Endothelial cell of umbilical vein (primary cell): ENCODE data around the gene ADI1. TPM values are rescaled to one million over a fixed set of nuclear protein-coding genes. Genes with fewer than 3 reads are reported as not detected.

Source experiments
- BruUV-seq: library from RNA; stranded (reverse); fragments of 400-500 nt; replicated peaks from 2 replicates; lab custom pipeline; 2021; lab: Mats Ljungman, UMichigan
- CTCF ChIA-PET: fragments of 300-600, 350-600 bp; sonication (Branson Sonifier 250); formaldehyde crosslinking; loops from one replicate; lab custom pipeline; 2021; ENCODE audit warnings: antibody characterized with exemption, inconsistent platforms; lab: Charles Lee
- POLR2A ChIA-PET: fragments of 300-600, 350-600 bp; sonication (Branson Sonifier 250); formaldehyde crosslinking; loops from one replicate; lab custom pipeline; 2021; ENCODE audit warnings: antibody characterized with exemption, inconsistent platforms; lab: Charles Lee
- DNase-seq: peaks from one replicate; pipeline ENCODE4 v3.0.0-alpha.2; 2011; ENCODE audit warnings: low read depth, low spot score
- FAIRE-seq: peaks from 2 replicates; lab custom pipeline; 2011; peaks lifted over from hg19 to GRCh38; lab: Jason Lieb, UNC
- H2AFZ ChIP-seq: 2 replicates; pipeline ENCODE4 v1.6.0; 2012; ENCODE audit warnings: low read depth, low read length, control low read depth, inconsistent platforms
- H3K27ac ChIP-seq: 2 replicates; pipeline ENCODE4 v1.5.1; 2011; ENCODE audit warnings: low read depth, mild to moderate bottlenecking, control low read depth, low read length, moderate library complexity; ENCODE audit not compliant: insufficient read depth
- H3K27me3 ChIP-seq, 2 experiments: 2 replicates each; pipeline versions ENCODE4 v1.6.0 to v1.6.1; 2011; ENCODE audit warnings: low read length in 2 of 2, mixed read lengths in 1 of 2; ENCODE audit not compliant: control insufficient read depth in 2 of 2, insufficient read depth in 2 of 2
- H3K36me3 ChIP-seq, 2 experiments: 2 replicates in 1 of 2; 3 replicates in 1 of 2; pipeline ENCODE4 v1.5.1; 2011; ENCODE audit warnings: low read length in 2 of 2, mild to moderate bottlenecking in 1 of 2, moderate library complexity in 1 of 2; ENCODE audit not compliant: control insufficient read depth in 2 of 2, insufficient read depth in 2 of 2; ENCODE audit errors: extremely low read depth in 1 of 2
- H3K4me1 ChIP-seq: 3 replicates; pipeline ENCODE4 v1.5.1; 2011; ENCODE audit warnings: mild to moderate bottlenecking, low read length; ENCODE audit not compliant: control insufficient read depth, insufficient read depth; ENCODE audit errors: extremely low read depth
- H3K4me2 ChIP-seq: 2 replicates; pipeline ENCODE4 v1.6.1; 2011; ENCODE audit warnings: low read length, control low read depth, mixed read lengths; ENCODE audit not compliant: insufficient read depth
- H3K4me3 ChIP-seq, 3 experiments: fragments of 200-600 bp in 1 of 3; sonication (generic), shearing (Covaris generic) in 1 of 3; replicated peaks in 1 of 3; 2 replicates each; pipeline ENCODE4 v1.5.1; 2011 to 2016; ENCODE audit warnings: control low read depth in 3 of 3, low read length in 3 of 3, mild to moderate bottlenecking in 2 of 3, inconsistent platforms in 1 of 3, low read depth in 1 of 3, moderate library complexity in 1 of 3; ENCODE audit not compliant: insufficient read depth in 1 of 3
- H3K79me2 ChIP-seq: 2 replicates; pipeline ENCODE4 v1.6.0; 2012; ENCODE audit warnings: low read length, inconsistent platforms; ENCODE audit not compliant: control insufficient read depth, insufficient read depth
- H3K9ac ChIP-seq: replicated peaks from 2 replicates; pipeline ENCODE3; 2011; ENCODE audit warnings: low read length, control low read depth; ENCODE audit not compliant: insufficient read depth; ENCODE audit errors: extremely low read depth
- H3K9me1 ChIP-seq: replicated peaks from 3 replicates; pipeline ENCODE4 v1.6.0; 2011; ENCODE audit warnings: mild to moderate bottlenecking, low read length; ENCODE audit not compliant: control insufficient read depth, insufficient read depth; ENCODE audit errors: extremely low read depth
- H3K9me3 ChIP-seq: replicated peaks from 2 replicates; pipeline ENCODE4 v1.5.1; 2012; ENCODE audit warnings: low read length, inconsistent platforms; ENCODE audit not compliant: control insufficient read depth, insufficient read depth
- H4K20me1 ChIP-seq: replicated peaks from 2 replicates; pipeline ENCODE3; 2011; ENCODE audit warnings: mild to moderate bottlenecking, low read length; ENCODE audit not compliant: control insufficient read depth, insufficient read depth; ENCODE audit errors: extremely low read depth
- EZH2 ChIP-seq: IDR thresholded peaks from 2 replicates; pipeline ENCODE4 v1.6.1; 2012; ENCODE audit warnings: borderline replicate concordance, low read depth, mild to moderate bottlenecking, moderate library complexity, low read length, inconsistent platforms; ENCODE audit not compliant: severe bottlenecking
- FOS ChIP-seq: IDR thresholded peaks from 2 replicates; pipeline ENCODE4 v1.6.1; 2011; ENCODE audit warnings: mild to moderate bottlenecking, low read length, moderate library complexity, borderline replicate concordance; ENCODE audit not compliant: insufficient read depth
- GATA2 ChIP-seq: IDR thresholded peaks from 2 replicates; pipeline ENCODE4 v1.7.0; 2011; ENCODE audit warnings: low read depth, mild to moderate bottlenecking, moderate library complexity, mixed read lengths, low read length; ENCODE audit not compliant: insufficient read length, insufficient read depth
- JUN ChIP-seq: IDR thresholded peaks from 2 replicates; pipeline ENCODE4 v1.6.1; 2011; ENCODE audit warnings: borderline replicate concordance, low read depth; ENCODE audit not compliant: insufficient read length, insufficient read depth
- MYC ChIP-seq: IDR thresholded peaks from one replicate; pipeline ENCODE4 v1.6.1; 2011; ENCODE audit warnings: mild to moderate bottlenecking, low read depth, low read length
- POLR2A ChIP-seq: IDR thresholded peaks from 2 replicates; pipeline ENCODE4 v1.6.1; 2012; ENCODE audit warnings: low read depth, mild to moderate bottlenecking, control low read depth, low read length
- POLR2AphosphoS5 ChIP-seq: IDR thresholded peaks from 2 replicates; pipeline ENCODE4 v1.6.1; 2012; ENCODE audit warnings: low read depth, mild to moderate bottlenecking, control low read depth, low read length, moderate library complexity; ENCODE audit not compliant: insufficient read depth
- dilution Hi-C: fragments of 300-500 bp; cut with MboI; formaldehyde crosslinking; loops from one replicate; pipeline ENCODE4 v1.15.0; 2019; ENCODE audit warnings: low sequenced_read_pairs; ENCODE audit not compliant: extremely low pct_ligation_motif_present
- intact Hi-C: fragments of 100-400 bp; cut with micrococcal nuclease; formaldehyde crosslinking; loops from one replicate; pipeline ENCODE4 v1.10.0; 2022
- polyA plus RNA-seq, 4 experiments: library from polyadenylated mRNA; depleted of rRNA in 3 of 4; stranded (reverse) in 3 of 4; unstranded in 1 of 4; fragments of >200 nt; gene quantifications; 2 replicates each; pipeline versions ENCODE4 v1.2.1 to v1.2.3, GENCODE V29; 2011 to 2012; ENCODE audit warnings: missing spikeins in 1 of 4
- total RNA-seq: library from RNA; stranded (reverse); gene quantifications from 2 replicates; pipeline ENCODE4 v1.2.3, GENCODE V29; 2021
- TF ChIP-seq, protein P1 (sequence below), 2 donors: IDR thresholded peaks; 1 replicate in 1 of 2; 2 replicates in 1 of 2; pipeline ENCODE4 v1.5.1; 2011; ENCODE audit warnings: low read length in 2 of 2, mild to moderate bottlenecking in 2 of 2, moderate library complexity in 2 of 2, control low read depth in 1 of 2, inconsistent platforms in 1 of 2, low read depth in 1 of 2; ENCODE audit not compliant: insufficient read depth in 1 of 2; ENCODE audit errors: extremely low read depth in 1 of 2
- TF ChIP-seq, protein P2 (sequence below): IDR thresholded peaks from 2 replicates; pipeline ENCODE4 v1.6.1; 2011; ENCODE audit not compliant: insufficient read depth, insufficient read length

Gene ADI1
- total and polyA plus RNA-seq, 2 donors (not counting 3 experiments of a cell fraction or from before 2014, with no cell fraction given): 38.6 to 49.7 TPM

DNA sequence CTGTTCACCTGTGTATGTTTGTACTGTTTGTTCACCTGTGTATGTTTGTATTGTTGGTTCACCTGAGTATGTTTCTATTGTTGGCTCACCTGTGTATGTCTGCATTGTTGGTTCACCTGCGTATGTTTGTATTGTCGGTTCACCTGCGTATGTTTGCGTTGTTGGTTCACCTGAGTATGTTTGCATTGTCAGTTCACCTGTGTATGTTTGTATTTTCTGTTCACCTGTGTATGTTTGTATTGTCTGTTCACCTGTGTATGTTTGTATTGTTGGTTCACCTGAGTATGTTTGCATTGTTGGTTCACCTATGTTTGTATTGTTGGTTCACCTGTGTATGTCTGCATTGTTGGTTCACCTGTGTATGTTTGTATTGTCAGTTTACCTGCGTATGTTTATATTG, 14.6 kb downstream of the ADI1 start:
- Histone ChIP-seq H3K9ac (no peak overlapping the region), H3K4me3 (no peak overlapping the region), H3K27ac (no peak overlapping the region), H2AFZ (no peak overlapping the region), H3K36me3 (peaks cover 4 to 9% of the 10 kb centered on the region in 2 experiments), H3K79me2 (no peaks in the 10 kb centered on the region), H4K20me1 (no peaks in the 10 kb centered on the region), H3K9me1 (no peaks in the 10 kb centered on the region), H3K4me2 (no peak overlapping the region), H3K9me3 (no peaks in the 10 kb centered on the region), H3K27me3 (no peaks in the 10 kb centered on the region), H3K4me1 (no peaks in the 10 kb centered on the region)
- CTCF ChIA-PET: interaction anchor here (1.6 to 2.5 kb wide), 4 partner anchors 9 to 42 kb away, joined by 3 to 10 read pairs (median 8); no protein-coding TSS in a partner anchor
- FAIRE-seq: no peak
- DNase-seq: no peak
- intact Hi-C loops: no loop called here
- dilution Hi-C loops: no loop called here
- TF ChIP-seq GATA2 (no peak), JUN (no peak), POLR2A (no peak), EZH2 (no peak), POLR2AphosphoS5 (no peak), MYC (no peak), FOS (no peak)
- TF ChIP-seq, protein P1, sequence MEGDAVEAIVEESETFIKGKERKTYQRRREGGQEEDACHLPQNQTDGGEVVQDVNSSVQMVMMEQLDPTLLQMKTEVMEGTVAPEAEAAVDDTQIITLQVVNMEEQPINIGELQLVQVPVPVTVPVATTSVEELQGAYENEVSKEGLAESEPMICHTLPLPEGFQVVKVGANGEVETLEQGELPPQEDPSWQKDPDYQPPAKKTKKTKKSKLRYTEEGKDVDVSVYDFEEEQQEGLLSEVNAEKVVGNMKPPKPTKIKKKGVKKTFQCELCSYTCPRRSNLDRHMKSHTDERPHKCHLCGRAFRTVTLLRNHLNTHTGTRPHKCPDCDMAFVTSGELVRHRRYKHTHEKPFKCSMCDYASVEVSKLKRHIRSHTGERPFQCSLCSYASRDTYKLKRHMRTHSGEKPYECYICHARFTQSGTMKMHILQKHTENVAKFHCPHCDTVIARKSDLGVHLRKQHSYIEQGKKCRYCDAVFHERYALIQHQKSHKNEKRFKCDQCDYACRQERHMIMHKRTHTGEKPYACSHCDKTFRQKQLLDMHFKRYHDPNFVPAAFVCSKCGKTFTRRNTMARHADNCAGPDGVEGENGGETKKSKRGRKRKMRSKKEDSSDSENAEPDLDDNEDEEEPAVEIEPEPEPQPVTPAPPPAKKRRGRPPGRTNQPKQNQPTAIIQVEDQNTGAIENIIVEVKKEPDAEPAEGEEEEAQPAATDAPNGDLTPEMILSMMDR (IDR thresholded peaks at IDR 0.05; ENCODE audit: extremely low read depth in 1 of 2, insufficient read depth in 1 of 2, low read depth in 1 of 2, low read length in 2 of 2): no peak
- TF ChIP-seq, protein P2, sequence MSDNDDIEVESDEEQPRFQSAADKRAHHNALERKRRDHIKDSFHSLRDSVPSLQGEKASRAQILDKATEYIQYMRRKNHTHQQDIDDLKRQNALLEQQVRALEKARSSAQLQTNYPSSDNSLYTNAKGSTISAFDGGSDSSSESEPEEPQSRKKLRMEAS: no peak
- no TSS peak for BruUV-seq
- POLR2A ChIA-PET: interaction anchor here (1.7 kb wide), 1 partner anchor 14 kb away, joined by 8 read pairs; no protein-coding TSS in a partner anchor
